ENCODE data around the gene ZNF100. TPM values are rescaled to one million over a fixed set of nuclear protein-coding genes. Genes with fewer than 3 reads are reported as not detected.
"Not testable (repeated sequence)": the region's sequence is repeated elsewhere in the genome, so short reads cannot be mapped to it uniquely, and the experiment has no call there.

The ZNF100 gene
- total RNA-seq, 1 experiment from 2014 or later = 0.89 TPM

GRCh38 chr19:21713761-21714160 is 53.6 kb downstream of the ZNF100 start:
- DNase-seq = no peak
- no peaks in the 10 kb centered on the region for H3K9me3 ChIP-seq

GRCh38 chr19:21709464-21709863 is 57.9 kb downstream of the ZNF100 start:
- DNase-seq = no peak
- Histone ChIP-seq H3K36me3 (no peaks in the 10 kb centered on the region), H3K27me3 (no peaks in the 10 kb centered on the region), H3K4me3 (no peak overlapping the region), H3K9me3 (no peaks in the 10 kb centered on the region)

More at GRCh38 chr19:21713761-21714160, 53.6 kb downstream of the ZNF100 start:
- H3K36me3 ChIP-seq = no peaks in the 10 kb centered on the region
- no peaks in the 10 kb centered on the region for H3K27me3 ChIP-seq
- no peak overlapping the region for H3K4me3 ChIP-seq

GRCh38 chr19:21707878-21708277 is 59.5 kb downstream of the ZNF100 start:
- H3K36me3 ChIP-seq, H3K27me3 ChIP-seq, DNase-seq, H3K9me3 ChIP-seq, H3K4me3 ChIP-seq: not testable (repeated sequence)

GRCh38 chr19:21707065-21707464 is 60.3 kb downstream of the ZNF100 start:
- DNase-seq = no peak

GRCh38 chr19:21705393-21705792 is 62.0 kb downstream of the ZNF100 start:
- Histone ChIP-seq H3K9me3 (no peaks in the 10 kb centered on the region), H3K27me3 (no peaks in the 10 kb centered on the region), H3K4me3 (no peak overlapping the region), H3K36me3 (no peaks in the 10 kb centered on the region)
- DNase-seq = no peak

More at GRCh38 chr19:21707065-21707464, 60.3 kb downstream of the ZNF100 start:
- no peaks in the 10 kb centered on the region for H3K27me3 ChIP-seq
- no peaks in the 10 kb centered on the region for H3K9me3 ChIP-seq
- H3K4me3 ChIP-seq = no peak overlapping the region
- no peaks in the 10 kb centered on the region for H3K36me3 ChIP-seq

- H3K27me3 ChIP-seq = no peaks in the 10 kb centered on the region
- no peak overlapping the region for H3K4me3 ChIP-seq
- DNase-seq = no peak
- H3K36me3 ChIP-seq = no peaks in the 10 kb centered on the region
- no peaks in the 10 kb centered on the region for H3K9me3 ChIP-seq
Observed at GRCh38 chr19:21704320-21704719, 63.1 kb downstream of the ZNF100 start.

GRCh38 chr19:21699197-21699596 is 68.2 kb downstream of the ZNF100 start:
- H3K9me3 ChIP-seq = no peaks in the 10 kb centered on the region
- H3K27me3 ChIP-seq = no peaks in the 10 kb centered on the region

GRCh38 chr19:21698215-21698614 is 69.2 kb downstream of the ZNF100 start:
- Histone ChIP-seq H3K36me3 (no peaks in the 10 kb centered on the region), H3K4me3 (no peak overlapping the region), H3K9me3 (no peaks in the 10 kb centered on the region), H3K27me3 (no peaks in the 10 kb centered on the region)
- DNase-seq = no peak

More at GRCh38 chr19:21699197-21699596, 68.2 kb downstream of the ZNF100 start:
- Histone ChIP-seq H3K36me3 (no peaks in the 10 kb centered on the region), H3K4me3 (no peak overlapping the region)
- DNase-seq = no peak

GRCh38 chr19:21697698-21698097 is 69.7 kb downstream of the ZNF100 start:
- Histone ChIP-seq H3K36me3 (no peaks in the 10 kb centered on the region), H3K4me3 (no peak overlapping the region), H3K9me3 (no peaks in the 10 kb centered on the region), H3K27me3 (no peaks in the 10 kb centered on the region)
- DNase-seq = no peak

- no peaks in the 10 kb centered on the region for H3K36me3 ChIP-seq
- no peak overlapping the region for H3K4me3 ChIP-seq
- no peak for DNase-seq
- H3K27me3 ChIP-seq = no peaks in the 10 kb centered on the region
- H3K9me3 ChIP-seq = no peaks in the 10 kb centered on the region
Observed at GRCh38 chr19:21694171-21694906, 73.0 kb downstream of the ZNF100 start.

- no peak for DNase-seq
- Histone ChIP-seq H3K27me3 (no peaks in the 10 kb centered on the region), H3K36me3 (no peaks in the 10 kb centered on the region), H3K4me3 (no peak overlapping the region), H3K9me3 (no peaks in the 10 kb centered on the region)
Observed at GRCh38 chr19:21693399-21693798, 74.0 kb downstream of the ZNF100 start.

GRCh38 chr19:21691661-21692060 is 75.7 kb downstream of the ZNF100 start:
- Histone ChIP-seq H3K4me3 (no peak overlapping the region), H3K36me3 (no peaks in the 10 kb centered on the region), H3K9me3 (no peaks in the 10 kb centered on the region), H3K27me3 (no peaks in the 10 kb centered on the region)
- no peak for DNase-seq

GRCh38 chr19:21688464-21688863 is 78.9 kb downstream of the ZNF100 start:
- H3K4me3 ChIP-seq = no peak overlapping the region
- H3K27me3 ChIP-seq = no peaks in the 10 kb centered on the region
- no peak for DNase-seq
- no peaks in the 10 kb centered on the region for H3K9me3 ChIP-seq
- no peaks in the 10 kb centered on the region for H3K36me3 ChIP-seq

- Histone ChIP-seq H3K9me3 (no peaks in the 10 kb centered on the region), H3K36me3 (no peaks in the 10 kb centered on the region), H3K27me3 (no peaks in the 10 kb centered on the region), H3K4me3 (no peak overlapping the region)
- DNase-seq = no peak
Observed at GRCh38 chr19:21680671-21681070, 86.7 kb downstream of the ZNF100 start.

GRCh38 chr19:21680026-21680425 is 87.4 kb downstream of the ZNF100 start:
- DNase-seq = no peak

GRCh38 chr19:21677696-21678418 is 89.5 kb downstream of the ZNF100 start:
- Histone ChIP-seq H3K27me3 (no peaks in the 10 kb centered on the region), H3K4me3 (no peak overlapping the region), H3K36me3 (no peaks in the 10 kb centered on the region), H3K9me3 (no peaks in the 10 kb centered on the region)
- DNase-seq = no peak

More at GRCh38 chr19:21680026-21680425, 87.4 kb downstream of the ZNF100 start:
- H3K4me3 ChIP-seq = no peak overlapping the region
- no peaks in the 10 kb centered on the region for H3K36me3 ChIP-seq
- no peaks in the 10 kb centered on the region for H3K27me3 ChIP-seq
- H3K9me3 ChIP-seq = no peaks in the 10 kb centered on the region

GRCh38 chr19:21674454-21674853 is 92.9 kb downstream of the ZNF100 start:
- Histone ChIP-seq H3K9me3 (no peaks in the 10 kb centered on the region), H3K27me3 (no peaks in the 10 kb centered on the region), H3K36me3 (no peaks in the 10 kb centered on the region), H3K4me3 (no peak overlapping the region)
- DNase-seq = no peak

- not testable (repeated sequence) for H3K36me3 ChIP-seq, H3K9me3 ChIP-seq, H3K27me3 ChIP-seq, H3K4me3 ChIP-seq, DNase-seq
Observed at GRCh38 chr19:21673479-21673878, 93.9 kb downstream of the ZNF100 start.
